HG02610 (cell line): ENCODE measurements around the gene CACNA1C.

Source experiments
- ATAC-seq: cut with Tn5 transposase; IDR thresholded peaks from one replicate; pipeline ENCODE4 v1.9.1; 2021; ENCODE audit warnings: mild to moderate bottlenecking, moderate library complexity; ENCODE audit not compliant: unreplicated experiment

CACNA1C gene

GRCh38 chr12:2192231-2192630 lies 139.4 kb downstream of the CACNA1C start:
- ATAC-seq = no peak

- ATAC-seq = no peak
These were observed 141.3 kb downstream of the CACNA1C start for GRCh38 chr12:2194060-2194459.

GRCh38 chr12:2194571-2194970 lies 141.8 kb downstream of the CACNA1C start:
- no peak for ATAC-seq

DNA sequence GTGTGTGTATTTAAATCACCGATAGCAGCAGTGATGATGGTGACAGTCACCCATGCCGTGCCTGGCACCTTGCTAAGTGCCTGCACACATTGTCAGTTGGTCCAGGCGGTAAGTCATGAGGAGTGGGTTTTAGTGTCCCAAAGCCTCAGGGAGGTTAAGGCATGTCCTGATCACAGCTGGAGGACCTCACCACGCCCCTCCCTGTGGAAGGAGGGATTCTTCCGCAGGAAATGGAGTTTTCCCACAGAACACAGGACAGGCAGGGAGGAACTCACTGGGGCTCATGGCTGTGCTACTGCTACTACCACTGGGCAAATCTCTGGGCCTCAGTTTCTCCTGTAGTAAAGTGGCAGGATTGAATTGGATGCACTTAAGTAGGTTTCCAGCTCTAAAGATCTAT lies 142.3 kb downstream of the CACNA1C start:
- ATAC-seq = no peak

GRCh38 chr12:2198005-2198501 lies 145.3 kb downstream of the CACNA1C start:
- ATAC-seq = no peak

- ATAC-seq = no peak
These were observed 145.8 kb downstream of the CACNA1C start for GRCh38 chr12:2198542-2198941.

DNA sequence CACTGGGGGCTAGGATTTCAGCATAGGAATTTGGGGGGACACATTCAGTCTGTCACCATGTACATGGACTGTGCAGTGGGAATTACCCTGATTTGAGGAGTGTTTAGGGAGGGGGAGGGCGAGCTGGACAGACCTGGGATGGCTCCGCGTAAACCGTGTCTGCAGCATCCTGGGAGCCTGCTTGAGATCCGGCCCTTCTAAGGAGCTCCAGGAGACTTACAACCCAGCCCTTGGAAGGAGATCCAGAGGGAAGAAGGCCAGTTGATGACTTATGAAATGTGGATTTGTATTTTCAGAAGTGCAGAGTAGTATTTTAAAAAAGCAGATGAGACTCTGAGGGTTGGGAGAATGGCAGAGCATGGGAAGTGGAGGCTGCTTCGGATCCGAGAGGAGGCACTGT lies 153.2 kb downstream of the CACNA1C start:
- ATAC-seq = no peak

DNA sequence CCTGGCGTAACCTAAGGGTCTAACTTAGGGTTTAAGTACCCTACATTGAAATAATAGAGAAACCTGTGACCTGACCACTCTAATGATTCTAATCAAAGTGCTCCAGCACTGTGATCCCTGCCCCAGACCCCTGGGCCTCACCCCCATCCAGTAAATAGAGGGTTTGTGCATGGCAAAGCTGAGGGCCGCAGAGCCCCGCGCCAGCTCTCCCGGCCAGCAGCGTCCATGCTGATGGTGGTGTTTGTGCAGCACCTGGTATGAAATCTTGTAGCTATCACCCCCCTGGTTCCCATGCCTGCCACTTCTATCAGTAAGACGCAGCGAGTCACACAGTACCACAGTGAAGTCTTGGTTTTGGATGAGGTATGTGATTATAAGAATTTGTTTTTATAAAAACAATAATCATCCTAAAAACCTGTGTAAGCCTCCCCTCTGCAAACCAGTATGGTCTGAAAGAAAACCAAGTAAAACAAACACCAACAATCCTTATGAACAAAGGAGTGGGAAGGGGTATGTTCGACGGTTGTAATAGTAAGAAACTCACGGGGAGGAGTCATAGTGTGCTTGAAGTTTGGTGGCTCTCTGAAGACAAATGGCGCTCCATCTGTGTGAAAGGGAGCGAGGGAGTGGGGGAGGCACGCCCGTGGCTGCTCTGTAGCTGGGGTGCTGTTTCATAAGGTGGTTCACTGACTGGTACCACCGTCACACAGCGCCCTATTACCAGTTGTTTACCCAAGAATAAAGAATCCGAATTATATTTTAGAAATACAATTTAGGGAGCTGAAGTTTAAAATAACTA lies 156.2 kb downstream of the CACNA1C start:
- no peak for ATAC-seq

GRCh38 chr12:2211119-2211518 lies 158.3 kb downstream of the CACNA1C start:
- no peak for ATAC-seq

DNA sequence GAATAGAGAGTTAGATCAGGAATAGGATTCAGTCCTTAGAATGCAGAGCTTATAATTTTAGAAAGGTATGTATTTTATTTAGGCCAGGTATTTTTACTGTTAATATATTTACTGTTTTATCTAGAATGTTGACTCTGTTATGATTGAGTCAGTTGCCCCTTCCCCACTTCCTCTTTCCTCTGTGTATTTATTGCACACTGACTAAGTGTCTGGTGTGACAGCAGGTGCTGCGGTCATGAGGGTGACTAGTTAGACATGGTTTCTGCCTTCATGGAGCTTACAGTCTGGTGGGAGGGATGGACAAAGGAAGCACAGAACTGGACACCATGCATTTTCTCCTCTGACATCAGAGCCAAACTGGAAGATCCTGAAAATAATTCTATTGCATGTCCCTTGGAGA lies 159.8 kb downstream of the CACNA1C start:
- ATAC-seq = no peak

DNA sequence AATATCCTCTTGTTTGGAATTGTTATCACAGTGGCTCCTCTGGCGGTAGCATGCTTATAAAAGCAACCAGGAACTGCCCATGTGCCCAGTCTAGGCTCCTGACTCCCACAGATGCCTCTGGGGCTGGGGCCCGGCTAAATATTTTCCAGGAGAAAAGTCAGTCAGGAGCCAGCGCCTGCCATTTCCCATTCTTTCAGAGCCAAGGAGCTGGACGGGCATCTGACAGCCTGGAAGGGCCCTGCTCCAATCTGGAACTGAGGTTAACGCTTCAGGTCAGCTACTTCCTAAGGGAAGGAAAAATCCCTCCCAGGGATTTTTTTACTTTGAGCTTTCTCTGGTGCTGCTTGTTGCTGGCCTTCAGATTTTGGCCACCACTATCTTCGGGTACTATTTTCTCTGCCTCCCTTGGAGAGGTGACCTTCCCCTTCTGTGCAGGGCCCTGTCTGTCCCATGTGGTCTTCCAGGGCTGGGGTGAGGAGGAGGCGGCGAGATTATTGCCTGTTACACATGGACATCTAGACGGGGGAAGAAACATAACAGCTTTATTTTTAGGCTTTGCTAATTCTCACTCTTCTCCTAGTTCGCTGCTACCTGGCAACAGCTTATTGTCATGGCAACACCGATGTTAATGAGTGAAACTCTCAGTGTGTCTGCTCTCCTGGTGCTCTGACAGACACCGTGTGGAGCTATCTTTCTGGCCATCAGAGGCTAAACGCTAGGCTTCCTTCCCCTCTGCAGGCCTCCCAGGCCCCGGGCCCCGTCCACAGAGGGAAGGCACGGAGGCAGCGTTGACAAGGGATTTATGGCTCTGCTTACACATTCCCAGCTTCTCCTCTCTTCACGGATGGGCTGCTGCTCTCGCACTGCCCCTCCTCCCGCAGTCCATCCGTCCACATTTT lies 160.4 kb downstream of the CACNA1C start:
- ATAC-seq = no peak

DNA sequence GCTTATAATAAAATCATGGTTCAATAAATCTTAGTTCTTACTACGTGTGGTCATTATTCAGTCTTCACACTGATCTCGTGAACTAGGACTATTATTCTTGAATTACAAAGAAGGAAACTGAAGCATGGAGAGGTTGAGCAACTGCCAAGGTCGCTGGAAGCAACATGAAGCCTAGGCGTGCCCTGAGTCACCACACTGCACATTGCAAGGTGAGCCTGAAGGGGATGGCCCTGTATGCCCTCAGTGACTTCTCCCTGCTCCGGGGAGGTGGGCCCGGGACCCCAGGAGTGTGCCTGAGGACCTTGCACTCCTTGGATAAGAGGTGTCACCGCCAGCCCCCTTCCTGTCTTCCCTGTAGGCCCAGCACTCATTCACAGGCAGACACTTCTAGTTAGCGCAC lies 161.6 kb downstream of the CACNA1C start:
- ATAC-seq = no peak

GRCh38 chr12:2215709-2216560 lies 163.1 kb downstream of the CACNA1C start:
- ATAC-seq = no peak

- ATAC-seq = no peak
These were observed 165.9 kb downstream of the CACNA1C start for GRCh38 chr12:2218706-2219105.

GRCh38 chr12:2221030-2221621 lies 168.3 kb downstream of the CACNA1C start:
- no peak for ATAC-seq

- ATAC-seq = no peak
These were observed 169.9 kb downstream of the CACNA1C start for GRCh38 chr12:2222691-2223090.

DNA sequence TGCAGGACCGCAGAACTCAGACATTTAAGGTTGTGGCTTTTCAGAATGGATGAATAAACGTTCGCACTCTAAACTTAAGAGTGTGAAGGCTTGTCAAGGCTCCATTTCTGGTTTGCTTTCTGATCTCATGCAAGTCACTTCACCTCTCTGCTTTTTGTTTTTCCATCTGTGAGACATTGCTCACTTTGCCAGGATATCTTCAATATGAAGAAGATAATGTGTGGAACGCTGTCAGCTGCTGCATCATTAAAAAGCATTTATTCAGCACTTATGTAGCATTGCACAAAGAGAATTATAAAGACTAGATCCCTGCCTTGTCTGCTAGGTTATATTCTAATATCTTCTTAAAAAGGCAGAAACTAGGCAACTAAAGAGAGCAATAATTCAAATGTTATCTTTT lies 172.2 kb downstream of the CACNA1C start:
- ATAC-seq = no peak

- no peak for ATAC-seq
These were observed 172.9 kb downstream of the CACNA1C start for GRCh38 chr12:2225696-2226095.

GRCh38 chr12:2226641-2227040 lies 173.9 kb downstream of the CACNA1C start:
- ATAC-seq = no peak

DNA sequence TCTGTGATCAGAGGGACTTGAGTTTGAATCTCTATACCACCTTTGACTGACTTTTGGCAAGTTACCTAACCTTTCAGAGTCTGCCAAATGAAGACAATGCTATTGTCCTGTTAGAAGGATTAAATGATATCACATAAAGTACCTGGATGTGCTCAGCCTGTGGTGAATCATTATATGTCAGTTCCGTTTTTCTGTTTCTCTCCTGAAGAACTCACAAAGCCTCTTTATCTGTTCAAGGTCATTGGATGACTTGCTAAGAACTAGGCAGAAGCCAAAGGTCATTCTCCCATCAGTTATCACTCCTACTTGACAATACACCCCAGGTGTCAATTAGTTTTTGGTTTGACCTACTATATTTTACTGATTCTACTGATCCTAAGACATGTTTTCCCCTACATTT lies 174.6 kb downstream of the CACNA1C start:
- no peak for ATAC-seq

- ATAC-seq = no peak
These were observed 175.7 kb downstream of the CACNA1C start for GRCh38 chr12:2228535-2228934.
